Renal cortex interstitium (tissue), 11 donors: Measurements from ENCODE around the gene TOP1. TPM values are rescaled to one million over a fixed set of nuclear protein-coding genes. Genes with fewer than 3 reads are reported as not detected.

ENCODE experiments used
- DNase-seq, 11 donors: peaks; one replicate each; pipeline ENCODE4 v3.0.0-alpha.2; 2013; ENCODE audit warnings: low read depth in 9 of 11, low spot score in 4 of 11; ENCODE audit errors: extremely low read depth in 1 of 11
- polyA plus RNA-seq, 3 donors: library from polyadenylated mRNA; unstranded; fragments of 120-200 nt; gene quantifications; one replicate each; pipeline ENCODE4 v1.2.1, GENCODE V29; 2013; ENCODE audit not compliant: insufficient read length in 3 of 3

Gene TOP1
- polyA plus RNA-seq, 3 donors: 102 to 124 (median 115) TPM

- peak in 3 of 11 donors; percentile 30 to 64 (median 32) for DNase-seq
Observed at GRCh38 chr20:41078329-41078728, 49.7 kb downstream of the TOP1 start.

GRCh38 chr20:41079066-41079465 is 50.4 kb downstream of the TOP1 start:
- DNase-seq: no peak

GRCh38 chr20:41080866-41081265 is 52.2 kb downstream of the TOP1 start:
- no peak for DNase-seq

GRCh38 chr20:41081276-41081814 is 52.7 kb downstream of the TOP1 start:
- DNase-seq: no peak

- DNase-seq: no peak
Observed at GRCh38 chr20:41082306-41082705, 53.7 kb downstream of the TOP1 start.

- DNase-seq: no peak
Observed at GRCh38 chr20:41085606-41086005, 57.0 kb downstream of the TOP1 start.

GRCh38 chr20:41086402-41087324 is 58.0 kb downstream of the TOP1 start:
- peak in 1 of 11 donors; percentile 22 for DNase-seq

- no peak for DNase-seq
Observed at GRCh38 chr20:41087325-41087685, 58.7 kb downstream of the TOP1 start.

GRCh38 chr20:41087777-41088176 is 59.2 kb downstream of the TOP1 start:
- no peak for DNase-seq

GRCh38 chr20:41089555-41089954 is 60.9 kb downstream of the TOP1 start:
- no peak for DNase-seq

- no peak for DNase-seq
Observed at GRCh38 chr20:41091927-41092326, 63.3 kb downstream of the TOP1 start.

GRCh38 chr20:41094353-41095055 is 65.9 kb downstream of the TOP1 start:
- no peak for DNase-seq

- peak in 8 of 11 donors; percentile 27 to 55 (median 39) for DNase-seq
Observed at GRCh38 chr20:41095110-41095969, 66.7 kb downstream of the TOP1 start.

GRCh38 chr20:41098703-41099250 is 70.2 kb downstream of the TOP1 start:
- DNase-seq: no peak

GRCh38 chr20:41100001-41100480 is 71.4 kb downstream of the TOP1 start:
- no peak for DNase-seq

GRCh38 chr20:41101660-41102059 is 73.0 kb downstream of the TOP1 start:
- no peak for DNase-seq

GRCh38 chr20:41108531-41108930 is 79.9 kb downstream of the TOP1 start:
- DNase-seq: no peak

GRCh38 chr20:41110012-41110411 is 81.4 kb downstream of the TOP1 start:
- DNase-seq: no peak
